KOPT-K1 (cell line): Measurements from ENCODE around the gene ALK.

Source experiments
- H3K27ac ChIP-seq: fragments of 200-600 bp; sonication (generic); 2 replicates; pipeline ENCODE4 v1.5.1; 2016; ENCODE audit warnings: antibody characterized with exemption, mild to moderate bottlenecking, low read depth, low read length; ENCODE audit not compliant: poor library complexity, severe bottlenecking
- H3K36me3 ChIP-seq: fragments of 200-600 bp; sonication (generic); 2 replicates; pipeline ENCODE4 v1.5.1; 2017; ENCODE audit warnings: antibody characterized with exemption, mild to moderate bottlenecking, low read length, moderate library complexity; ENCODE audit not compliant: insufficient read depth
- H3K9me3 ChIP-seq: fragments of 200-600 bp; sonication (generic); 2 replicates; pipeline ENCODE4 v1.5.1; 2017; ENCODE audit warnings: antibody characterized with exemption, low read length, mild to moderate bottlenecking; ENCODE audit not compliant: insufficient read depth, poor library complexity, severe bottlenecking

ALK gene

DNA sequence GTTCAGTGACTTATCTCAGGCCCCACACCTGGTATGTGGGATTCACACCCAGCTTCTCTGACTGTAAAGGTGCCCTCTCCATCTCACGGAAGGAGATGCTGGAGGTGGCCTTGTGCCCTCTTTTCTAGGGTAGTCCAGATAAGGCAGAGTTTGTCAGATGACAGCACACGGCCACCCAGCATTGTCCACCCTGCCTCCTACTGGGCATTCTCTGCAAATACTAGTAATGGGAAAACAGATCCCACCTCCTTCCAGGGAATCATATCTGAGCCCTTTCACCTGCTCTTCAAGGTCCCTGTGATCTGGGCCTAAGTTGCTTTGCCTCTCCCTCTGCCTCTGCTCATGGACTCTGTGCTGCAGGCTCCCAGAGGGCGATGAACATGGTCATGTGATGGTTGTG, 591.5 kb downstream of the ALK start:
- H3K9me3 ChIP-seq: no peaks in the 10 kb centered on the region
- no peaks in the 10 kb centered on the region for H3K36me3 ChIP-seq
- no peak overlapping the region for H3K27ac ChIP-seq

DNA sequence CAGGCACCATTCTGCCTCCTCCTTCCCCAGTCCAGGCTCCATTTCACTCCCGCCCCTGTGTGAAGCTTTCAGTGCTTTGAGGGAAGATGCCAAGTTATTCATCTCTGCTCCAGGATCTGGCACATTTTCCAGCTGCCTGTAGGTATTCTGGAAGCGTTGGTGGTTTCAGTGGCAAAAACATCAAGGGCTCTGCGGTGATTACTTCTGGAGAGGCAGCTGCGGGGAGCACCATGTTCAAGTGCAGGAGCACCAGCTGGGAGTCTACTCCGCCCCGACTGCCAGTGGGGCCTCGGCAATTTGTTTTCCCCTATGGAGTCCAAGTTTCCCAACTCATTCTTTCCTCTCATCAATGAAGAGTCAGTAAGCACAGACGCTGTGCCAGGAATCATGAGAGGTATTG, 594.5 kb downstream of the ALK start:
- Histone ChIP-seq H3K27ac (no peak overlapping the region), H3K36me3 (no peaks in the 10 kb centered on the region), H3K9me3 (no peaks in the 10 kb centered on the region)

DNA sequence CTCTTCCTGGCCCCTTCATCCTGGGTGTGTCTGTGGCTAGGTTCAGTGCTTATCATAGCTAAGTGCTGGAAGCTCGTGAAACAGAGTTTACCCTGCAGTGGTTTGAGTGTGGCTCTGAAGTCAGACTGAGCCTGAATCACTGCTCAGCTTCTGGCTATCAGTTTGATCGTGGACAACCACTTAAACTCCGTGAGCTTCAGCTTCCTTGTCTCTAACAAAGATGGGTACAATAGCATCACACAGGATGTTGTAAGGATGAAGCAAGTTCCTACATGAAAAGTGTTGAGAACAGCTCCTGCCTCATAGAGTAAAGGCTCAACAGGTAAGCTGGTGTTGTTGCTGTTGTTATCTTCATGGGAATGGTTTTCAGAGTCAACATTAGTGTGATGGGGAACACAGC, 595.8 kb downstream of the ALK start:
- Histone ChIP-seq H3K27ac (no peak overlapping the region), H3K36me3 (no peaks in the 10 kb centered on the region), H3K9me3 (no peaks in the 10 kb centered on the region)

DNA sequence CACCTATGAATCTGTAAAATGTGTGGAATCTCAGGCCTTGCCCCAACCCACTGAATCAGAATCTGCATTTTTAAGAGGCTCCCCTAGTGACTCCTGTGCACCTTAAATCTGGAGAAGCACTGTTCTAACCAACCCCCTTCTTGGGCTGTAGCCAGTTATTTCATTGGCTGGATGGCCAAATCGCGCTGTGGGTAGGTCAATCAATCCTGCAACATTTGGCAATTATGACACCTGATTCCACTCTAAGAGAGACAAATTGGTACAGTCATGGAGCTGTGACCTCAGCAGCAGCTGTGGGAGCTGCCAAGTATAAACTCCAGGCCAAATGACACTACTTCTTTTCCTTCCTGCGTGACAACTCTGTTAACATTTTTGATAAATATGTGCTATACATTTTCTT, 597.4 kb downstream of the ALK start:
- no peaks in the 10 kb centered on the region for H3K9me3 ChIP-seq
- no peak overlapping the region for H3K27ac ChIP-seq
- no peaks in the 10 kb centered on the region for H3K36me3 ChIP-seq

DNA sequence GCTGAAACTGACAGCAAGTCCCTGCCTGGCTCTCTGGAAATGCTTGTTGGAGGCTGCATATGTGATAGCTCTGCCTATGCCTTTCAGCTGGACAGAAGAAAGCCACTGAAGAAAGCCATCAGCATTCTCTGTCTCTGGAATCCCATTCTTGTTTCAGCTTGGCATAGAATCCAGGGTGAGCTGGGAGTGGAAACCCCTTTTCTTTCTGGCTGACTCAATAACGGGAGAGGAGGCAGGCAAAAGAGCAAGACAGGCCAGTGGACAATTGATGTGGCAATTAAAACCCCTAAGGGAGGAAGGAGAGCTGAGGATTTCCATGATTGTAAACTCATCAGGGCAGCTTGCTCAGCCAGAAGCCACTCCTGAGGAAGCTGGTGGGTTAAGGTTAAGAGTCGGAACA, 598.1 kb downstream of the ALK start:
- no peaks in the 10 kb centered on the region for H3K36me3 ChIP-seq
- H3K27ac ChIP-seq: no peak overlapping the region
- H3K9me3 ChIP-seq: no peaks in the 10 kb centered on the region

DNA sequence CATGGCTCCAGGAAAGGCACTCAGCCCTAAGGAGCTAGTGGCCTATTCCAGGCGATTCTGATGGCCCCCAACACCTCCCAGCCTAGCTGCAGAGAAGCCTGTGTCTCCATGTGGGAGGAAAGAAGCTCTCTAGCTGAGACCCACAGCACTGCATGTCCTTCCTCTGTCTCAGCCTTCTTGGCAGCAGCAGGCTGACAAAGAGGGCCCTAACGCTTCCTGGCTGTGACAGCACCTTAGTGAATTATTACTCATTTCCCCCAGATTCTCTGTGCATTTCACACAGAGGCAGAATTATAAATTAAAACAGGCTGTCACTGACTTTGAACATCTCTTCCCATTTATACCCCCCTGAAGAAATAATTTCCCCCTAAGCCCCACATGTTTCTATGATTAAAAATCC, 599.4 kb downstream of the ALK start:
- Histone ChIP-seq H3K36me3 (no peaks in the 10 kb centered on the region), H3K9me3 (no peaks in the 10 kb centered on the region), H3K27ac (no peak overlapping the region)

DNA sequence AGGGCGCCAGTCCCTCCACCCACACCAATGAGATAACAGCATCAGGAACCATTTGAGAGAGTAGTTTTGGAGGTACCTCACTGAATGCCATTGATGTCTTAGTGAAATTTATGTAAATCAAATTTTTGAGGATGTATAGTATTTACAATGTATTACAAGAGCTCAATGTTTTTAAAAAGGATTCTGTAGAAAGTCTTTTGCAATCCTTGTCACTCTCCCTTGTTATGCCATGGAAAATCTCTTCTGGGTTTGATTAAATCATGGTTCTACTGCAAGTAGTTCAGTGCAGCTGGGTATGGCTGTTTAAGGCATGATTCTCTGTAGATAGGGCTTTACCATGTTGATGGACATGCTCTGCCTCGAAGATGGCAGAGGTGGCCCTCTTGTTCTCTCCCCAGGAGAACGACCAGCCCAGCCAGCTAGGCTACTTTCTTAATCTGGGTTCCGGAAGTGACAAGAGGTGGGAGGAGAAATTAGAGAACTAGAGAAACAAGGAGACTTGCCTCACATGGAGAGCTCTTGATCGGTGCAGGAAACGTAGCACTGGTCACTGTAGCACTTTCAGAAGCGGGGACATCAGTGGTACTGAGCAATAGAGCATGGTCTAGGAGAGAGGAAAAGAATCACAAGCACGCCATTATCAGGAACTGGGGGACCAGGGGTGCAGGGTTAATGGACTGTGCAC, 603.4 kb downstream of the ALK start:
- H3K27ac ChIP-seq: no peak overlapping the region

DNA sequence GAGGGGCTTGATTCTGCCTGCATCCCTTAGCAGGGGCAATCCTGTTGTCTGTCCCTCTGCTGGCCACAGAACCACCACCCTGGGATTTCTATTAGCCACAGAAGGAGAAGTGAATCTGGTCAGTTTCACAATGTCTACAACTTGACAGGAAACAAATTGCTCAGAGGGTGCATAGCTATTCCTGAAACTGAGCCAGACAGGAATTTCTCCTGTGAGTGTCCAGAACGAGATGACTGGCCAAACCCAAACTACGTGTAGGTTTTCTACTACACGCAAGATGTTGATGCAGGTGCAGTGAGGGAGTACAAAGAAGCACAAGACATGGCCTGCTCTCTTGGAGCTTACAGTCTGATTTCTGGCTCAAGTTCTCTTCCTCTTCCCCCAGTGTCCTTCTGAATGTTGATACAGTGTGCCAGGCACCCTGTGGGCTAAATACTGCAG, 604.3 kb downstream of the ALK start:
- H3K9me3 ChIP-seq: no peaks in the 10 kb centered on the region
- no peaks in the 10 kb centered on the region for H3K36me3 ChIP-seq
- H3K27ac ChIP-seq: no peak overlapping the region

More for the DNA sequence above, 603.4 kb downstream of the ALK start:
- Histone ChIP-seq H3K9me3 (no peaks in the 10 kb centered on the region), H3K36me3 (no peaks in the 10 kb centered on the region)

DNA sequence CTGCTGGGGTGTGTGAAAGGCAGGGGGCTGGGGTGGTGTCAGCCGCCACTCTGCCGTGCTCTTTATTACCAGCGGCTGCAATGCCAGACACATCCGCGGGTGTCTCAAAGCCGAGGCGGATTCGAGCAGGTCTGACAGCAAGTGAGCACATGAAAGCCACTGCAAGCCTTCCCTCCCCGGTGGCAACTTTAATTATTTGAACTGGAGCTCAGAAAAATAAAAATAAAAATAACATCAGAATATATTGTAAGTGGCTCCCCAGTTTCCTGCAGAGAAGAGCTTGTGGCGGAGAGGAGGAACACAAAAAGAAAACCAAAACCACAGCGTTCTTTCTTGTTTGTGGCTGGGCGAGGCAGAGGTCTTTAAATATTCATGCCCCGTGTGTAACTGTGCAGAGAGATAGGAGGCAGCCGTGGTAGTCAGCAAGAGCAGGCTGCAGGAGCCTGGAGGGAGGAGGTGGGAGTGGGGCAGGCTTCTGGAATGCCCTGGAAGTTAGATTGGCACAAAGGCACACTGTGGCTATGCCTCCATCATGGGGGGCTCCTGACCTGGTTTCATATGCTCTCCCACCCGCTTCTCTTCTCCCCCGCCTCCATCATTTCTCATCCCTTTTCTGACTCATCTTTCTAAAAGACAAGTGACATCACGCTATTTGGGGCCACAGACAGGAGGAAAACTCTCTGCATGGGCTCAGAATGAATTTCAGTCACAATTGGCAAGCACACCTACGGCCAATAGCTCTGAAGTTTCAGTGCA, 606.4 kb downstream of the ALK start:
- Histone ChIP-seq H3K36me3 (no peaks in the 10 kb centered on the region), H3K27ac (no peak overlapping the region), H3K9me3 (no peaks in the 10 kb centered on the region)

DNA sequence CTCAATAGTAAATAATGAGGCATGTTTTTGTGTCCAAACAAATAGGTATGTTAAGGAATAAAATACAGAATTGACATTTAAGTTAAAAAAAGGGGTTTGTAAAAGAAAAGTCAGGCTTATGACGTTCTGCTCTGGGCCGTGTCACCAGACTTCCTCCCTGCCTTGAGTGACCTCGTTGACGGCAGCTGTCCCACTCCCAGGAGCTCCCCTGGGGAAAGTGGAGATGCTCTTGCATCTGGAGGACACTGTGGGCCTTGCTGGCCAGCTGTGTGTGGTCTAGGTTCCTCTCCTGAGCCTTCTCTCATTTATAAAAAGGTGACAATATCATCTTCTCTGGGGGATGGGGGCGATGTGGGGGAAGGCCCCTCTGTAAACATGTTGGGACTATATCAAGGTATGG, 609.9 kb downstream of the ALK start:
- H3K36me3 ChIP-seq: no peaks in the 10 kb centered on the region
- H3K9me3 ChIP-seq: no peaks in the 10 kb centered on the region
- no peak overlapping the region for H3K27ac ChIP-seq

DNA sequence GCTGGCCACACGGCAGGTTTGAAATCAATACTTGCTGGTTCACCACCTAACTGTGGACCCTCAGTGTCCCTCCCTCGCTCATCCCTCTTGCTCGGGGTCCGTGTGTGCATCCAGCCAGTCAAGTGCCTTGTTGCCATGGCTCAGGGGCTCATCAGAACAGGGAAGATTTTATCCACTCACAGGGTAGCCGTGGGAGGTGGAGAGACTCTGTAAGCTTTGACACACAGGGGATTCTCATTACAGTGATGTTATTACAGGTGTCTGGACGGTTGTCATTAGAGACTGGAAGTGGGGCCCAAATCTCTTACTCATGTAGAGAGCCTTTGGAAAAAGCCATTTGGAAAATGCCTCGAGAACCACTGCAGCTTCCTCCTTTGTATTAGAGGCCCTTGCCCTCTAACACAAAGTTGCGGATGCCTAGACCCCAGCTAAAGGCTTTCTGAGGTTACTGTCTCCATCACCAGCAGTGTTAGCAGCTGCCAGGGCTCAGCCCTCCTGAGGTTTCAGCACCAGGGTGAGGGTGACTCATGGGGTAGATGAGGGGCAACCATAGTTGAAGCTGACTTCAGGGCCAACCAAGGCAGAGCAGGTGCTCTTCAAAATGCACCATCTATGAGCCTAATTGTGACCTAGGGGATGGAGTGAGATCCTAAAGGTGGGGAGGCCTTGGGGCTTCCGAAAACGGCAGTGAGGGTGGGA, 610.6 kb downstream of the ALK start:
- no peaks in the 10 kb centered on the region for H3K36me3 ChIP-seq
- H3K9me3 ChIP-seq: no peaks in the 10 kb centered on the region
- H3K27ac ChIP-seq: no peak overlapping the region

DNA sequence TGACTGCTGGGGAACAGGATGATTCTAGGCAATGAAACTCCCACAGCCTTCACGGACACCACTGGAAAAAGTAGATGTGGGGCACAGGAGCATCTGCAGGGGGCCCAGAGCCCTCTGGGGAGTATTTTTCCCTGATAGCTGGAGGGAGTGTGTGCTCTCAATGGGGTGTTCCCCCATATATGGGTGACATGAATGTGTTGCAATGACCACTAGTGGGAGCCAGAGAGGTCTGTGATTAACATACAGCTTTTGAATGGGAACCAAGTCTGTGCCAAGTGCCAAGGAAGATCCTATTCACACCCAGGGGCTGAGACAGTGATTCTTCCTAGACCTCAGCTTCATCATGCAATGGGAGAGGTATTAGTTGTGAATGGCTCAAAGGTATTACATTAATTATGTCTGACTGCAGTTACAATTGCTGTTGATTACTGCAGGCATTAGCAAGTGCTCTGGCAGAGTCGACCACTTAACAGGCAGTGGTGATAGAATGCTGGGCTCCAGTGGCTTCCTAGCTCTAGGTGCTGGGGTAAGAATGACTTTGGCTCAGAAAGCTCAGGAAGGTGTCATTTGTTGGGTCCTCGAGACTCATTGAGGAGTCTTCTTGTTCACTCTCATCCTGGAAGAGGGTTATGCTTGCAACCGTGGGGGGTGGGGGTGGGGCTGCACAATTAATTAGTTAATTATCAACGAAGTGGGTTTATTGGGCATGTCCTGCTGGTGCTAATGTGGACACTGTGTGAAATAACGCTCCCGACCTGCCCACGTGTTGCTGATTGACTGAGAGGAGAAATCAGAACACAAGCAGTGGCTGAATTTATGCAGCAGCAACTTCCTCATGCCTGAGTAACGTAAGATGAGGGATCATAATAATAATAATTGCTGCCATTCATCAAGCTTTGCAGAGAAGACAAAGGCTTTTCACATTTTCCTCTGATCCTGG, 612.0 kb downstream of the ALK start:
- Histone ChIP-seq H3K36me3 (no peaks in the 10 kb centered on the region), H3K9me3 (no peaks in the 10 kb centered on the region), H3K27ac (no peak overlapping the region)

DNA sequence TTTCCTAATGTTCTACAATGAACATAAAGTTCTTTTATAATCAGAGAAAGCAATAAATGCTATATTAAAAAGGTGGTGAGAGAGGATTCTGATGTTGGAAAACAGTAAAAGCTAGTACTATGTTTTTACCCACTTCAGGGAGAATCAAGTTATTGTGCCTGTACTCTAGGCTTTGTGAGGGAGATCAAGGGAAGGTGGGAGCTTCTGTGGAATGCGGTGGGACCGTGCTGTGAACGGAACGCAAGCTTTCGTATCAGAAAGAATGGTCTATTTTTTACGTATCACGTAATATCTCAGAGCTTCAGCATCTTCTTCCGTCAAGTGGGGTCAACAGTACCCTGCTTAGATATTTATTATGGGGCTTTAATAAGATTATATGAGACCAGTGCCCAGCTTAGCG, 613.0 kb downstream of the ALK start:
- H3K36me3 ChIP-seq: no peaks in the 10 kb centered on the region
- H3K9me3 ChIP-seq: no peaks in the 10 kb centered on the region
- H3K27ac ChIP-seq: no peak overlapping the region

DNA sequence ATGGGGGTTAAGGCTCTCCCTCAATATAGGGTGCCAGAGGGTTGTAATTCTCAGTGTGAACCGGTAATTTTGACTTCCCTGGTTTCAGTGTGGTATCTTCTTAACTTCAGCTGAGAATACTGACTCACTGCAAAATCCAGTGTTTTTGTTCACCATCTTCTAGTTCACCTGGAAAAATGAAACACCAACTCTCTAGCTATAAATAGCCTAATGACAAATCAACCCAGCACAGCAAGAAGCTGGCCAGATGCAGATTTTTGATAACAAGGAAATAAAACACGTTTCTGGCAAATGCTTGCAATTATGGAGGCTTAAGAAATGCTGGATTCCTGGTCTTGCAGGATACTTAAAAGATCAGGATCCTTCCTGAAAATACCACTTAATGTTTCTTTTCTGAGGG, 613.9 kb downstream of the ALK start:
- Histone ChIP-seq H3K36me3 (no peaks in the 10 kb centered on the region), H3K9me3 (no peaks in the 10 kb centered on the region), H3K27ac (no peak overlapping the region)

DNA sequence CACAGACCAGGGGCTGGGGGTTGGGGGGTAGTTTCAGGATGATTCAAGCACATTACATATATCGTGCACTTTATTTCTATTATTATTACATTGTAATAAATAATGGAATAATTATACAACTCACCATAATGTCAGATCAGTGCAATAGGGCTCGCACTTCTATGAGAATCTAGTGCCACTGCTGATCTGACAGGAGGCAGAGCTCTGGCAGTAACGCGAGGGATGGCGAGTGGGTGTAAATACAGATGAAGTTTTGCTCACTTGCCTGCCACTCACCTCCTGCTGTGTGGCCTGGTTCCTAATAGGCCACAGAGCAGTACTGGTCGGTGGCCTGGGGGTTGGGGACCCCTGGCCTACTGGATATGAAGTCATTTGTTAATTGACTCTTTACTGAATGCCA, 615.6 kb downstream of the ALK start:
- no peaks in the 10 kb centered on the region for H3K9me3 ChIP-seq
- H3K36me3 ChIP-seq: no peaks in the 10 kb centered on the region
- H3K27ac ChIP-seq: no peak overlapping the region
